ENCODE measurements around the gene SHPK.

The SHPK gene

GRCh38 chr17:3636154-3636907, at the start of gene SHPK, which contains the start of gene CTNS:
Gene SHPK, minus strand, starts transcription at chr17:3636250. Its CDS starts 31 bp downstream, at chr17:3636219.
Gene CTNS, plus strand, starts transcription at chr17:3636760. Its CDS starts 3,447 bp downstream, at chr17:3640207.
- peak; percentile 91 for TF ChIP-seq POLR2A (IDR thresholded peaks at IDR 0.05; ENCODE audit: low read depth, low read length)
- peak; percentile 50 for FAIRE-seq
- DNase-seq (ENCODE audit: insufficient read length, low spot score) = peak; percentile 98

GRCh38 chr17:3685174-3685573, 49.1 kb upstream of the SHPK start:
- FAIRE-seq = no peak

DNA sequence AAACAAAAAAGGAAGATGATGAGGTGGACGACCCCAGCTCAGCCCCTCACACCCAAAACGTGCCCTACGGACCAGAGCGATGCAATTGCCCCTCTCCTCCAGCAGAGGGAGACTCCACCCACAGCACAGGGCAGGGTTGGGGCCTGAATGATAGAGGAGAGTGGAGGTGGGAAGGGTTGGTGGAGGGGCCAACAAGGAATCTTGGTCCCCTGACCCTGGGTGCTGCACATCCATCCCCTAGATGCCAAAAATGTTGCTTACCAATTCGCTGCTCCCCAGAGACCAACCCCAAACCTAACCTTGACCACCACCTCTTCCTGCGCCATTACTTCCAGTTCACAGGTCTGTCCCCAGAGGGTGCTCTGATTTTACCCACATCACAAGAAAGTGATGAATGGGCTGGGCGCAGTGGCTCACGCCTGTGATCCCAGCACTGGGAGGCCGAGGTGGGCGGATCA, 47.0 kb upstream of the SHPK start:
- peak; percentile 73 for DNase-seq (ENCODE audit: insufficient read length, low spot score)
- no peak for FAIRE-seq
- TF ChIP-seq POLR2A (IDR thresholded peaks at IDR 0.05; ENCODE audit: low read depth, low read length) = no peak

More at GRCh38 chr17:3685174-3685573, 49.1 kb upstream of the SHPK start:
- TF ChIP-seq POLR2A (IDR thresholded peaks at IDR 0.05; ENCODE audit: low read depth, low read length) = no peak
- DNase-seq (ENCODE audit: insufficient read length, low spot score) = no peak

DNA sequence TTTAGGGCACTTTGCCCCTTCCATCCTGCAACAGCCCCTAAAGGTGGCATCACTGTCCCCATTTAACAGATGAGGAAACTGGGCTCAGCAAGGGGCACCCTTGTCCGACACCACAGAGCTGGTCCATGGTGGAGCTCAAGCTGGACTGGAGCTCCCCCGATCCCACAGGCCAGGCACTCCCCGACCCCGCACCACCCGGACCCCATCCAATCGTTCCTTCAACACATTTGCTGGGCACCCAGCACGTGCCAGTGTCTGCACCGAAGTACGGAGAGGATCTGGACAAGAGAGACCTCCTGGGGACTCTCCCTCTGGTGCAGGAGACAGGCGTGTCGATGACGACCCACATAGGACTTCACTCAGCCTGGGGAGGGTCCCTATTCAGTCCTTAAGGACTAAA, 46.0 kb upstream of the SHPK start:
- FAIRE-seq (no peak), DNase-seq (ENCODE audit: insufficient read length, low spot score) (no peak)
- TF ChIP-seq POLR2A (IDR thresholded peaks at IDR 0.05; ENCODE audit: low read depth, low read length) = no peak

DNA sequence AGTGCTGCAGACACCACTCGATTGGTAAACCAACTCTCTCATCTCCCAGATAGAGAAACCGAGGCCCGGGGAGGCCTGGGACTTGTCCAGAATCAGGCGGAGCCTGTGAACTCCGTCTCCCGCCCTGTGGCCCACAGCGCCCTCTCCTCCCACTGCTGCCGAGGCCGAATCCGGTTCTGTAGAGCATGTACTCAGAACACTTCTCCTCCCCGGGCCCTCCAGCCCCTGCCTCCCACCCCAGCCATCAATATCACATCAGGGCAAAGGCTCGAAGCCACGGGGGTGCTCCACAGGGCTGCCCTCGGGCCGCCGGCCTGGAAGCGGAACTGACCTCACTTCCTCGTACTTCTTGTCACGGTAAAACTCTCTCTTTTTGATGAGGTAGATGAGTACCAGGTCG, 45.5 kb upstream of the SHPK start:
- DNase-seq (ENCODE audit: insufficient read length, low spot score) = no peak
- FAIRE-seq = no peak
- no peak for TF ChIP-seq POLR2A (IDR thresholded peaks at IDR 0.05; ENCODE audit: low read depth, low read length)

DNA sequence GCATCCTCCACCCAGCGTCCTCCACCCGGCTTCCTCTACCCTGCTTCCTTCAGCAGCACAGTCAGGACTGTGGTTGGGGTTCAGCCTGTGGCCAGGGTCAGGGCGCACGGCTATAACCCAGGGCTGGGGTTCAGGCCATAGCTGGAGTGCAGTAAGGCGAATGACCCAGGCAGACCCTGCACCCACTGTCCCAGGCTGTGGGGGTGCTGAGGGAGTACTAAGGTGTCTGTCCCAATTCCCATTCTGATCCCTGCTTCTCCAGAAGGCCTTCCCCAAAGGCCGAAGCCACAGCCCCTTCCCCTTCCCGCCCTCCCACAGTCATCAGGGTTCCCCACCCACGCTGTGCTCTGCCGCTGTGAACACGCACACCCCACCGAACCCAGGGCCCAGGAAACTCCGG, 45.0 kb upstream of the SHPK start:
- DNase-seq (ENCODE audit: insufficient read length, low spot score) (no peak), FAIRE-seq (no peak)
- no peak for TF ChIP-seq POLR2A (IDR thresholded peaks at IDR 0.05; ENCODE audit: low read depth, low read length)

- no peak for TF ChIP-seq POLR2A (IDR thresholded peaks at IDR 0.05; ENCODE audit: low read depth, low read length)
- DNase-seq (ENCODE audit: insufficient read length, low spot score) (no peak), FAIRE-seq (no peak)
Measured at GRCh38 chr17:3679531-3680126, 43.6 kb upstream of the SHPK start.

- no peak for TF ChIP-seq POLR2A (IDR thresholded peaks at IDR 0.05; ENCODE audit: low read depth, low read length)
- DNase-seq (ENCODE audit: insufficient read length, low spot score) (no peak), FAIRE-seq (no peak)
Measured at GRCh38 chr17:3678821-3679530, 42.9 kb upstream of the SHPK start.

- no peak for FAIRE-seq
- DNase-seq (ENCODE audit: insufficient read length, low spot score) = peak; percentile 65
- TF ChIP-seq POLR2A (IDR thresholded peaks at IDR 0.05; ENCODE audit: low read depth, low read length) = no peak
Measured at GRCh38 chr17:3678095-3678820, 42.2 kb upstream of the SHPK start.

- DNase-seq (ENCODE audit: insufficient read length, low spot score) = no peak
- no peak for TF ChIP-seq POLR2A (IDR thresholded peaks at IDR 0.05; ENCODE audit: low read depth, low read length)
- FAIRE-seq = no peak
Measured at GRCh38 chr17:3675886-3676285, 39.8 kb upstream of the SHPK start.

- DNase-seq (ENCODE audit: insufficient read length, low spot score) = no peak
- FAIRE-seq = no peak
- no peak for TF ChIP-seq POLR2A (IDR thresholded peaks at IDR 0.05; ENCODE audit: low read depth, low read length)
Measured at GRCh38 chr17:3672571-3672970, 36.5 kb upstream of the SHPK start.

DNA sequence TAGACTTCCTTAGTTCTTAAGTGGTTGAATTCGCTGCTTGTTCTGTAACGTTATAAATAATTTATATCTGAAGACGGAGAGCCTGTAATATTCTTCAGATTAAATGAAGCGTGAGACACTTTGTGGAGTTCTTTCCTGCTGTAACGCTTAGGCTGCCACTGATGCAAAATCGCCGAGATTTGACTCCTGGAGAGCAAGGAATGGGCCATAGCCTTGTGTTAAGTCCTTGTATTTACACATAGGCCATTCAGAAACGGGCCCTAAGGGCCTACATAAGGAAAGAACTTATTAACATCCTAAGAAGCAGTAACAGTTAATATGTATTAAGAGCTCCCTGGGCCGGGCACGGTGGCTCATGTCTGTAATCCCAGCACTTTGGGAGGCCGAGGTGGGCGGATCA, 33.5 kb upstream of the SHPK start:
- no peak for FAIRE-seq
- no peak for DNase-seq (ENCODE audit: insufficient read length, low spot score)
- no peak for TF ChIP-seq POLR2A (IDR thresholded peaks at IDR 0.05; ENCODE audit: low read depth, low read length)

GRCh38 chr17:3669085-3669347, 33.0 kb upstream of the SHPK start:
- FAIRE-seq (no peak), DNase-seq (ENCODE audit: insufficient read length, low spot score) (no peak)
- no peak for TF ChIP-seq POLR2A (IDR thresholded peaks at IDR 0.05; ENCODE audit: low read depth, low read length)

Measured in H54 (cell line).